ENCODE results near the gene FUOM.

The FUOM gene

GRCh38 chr10:133357285-133358161 lies at the start of gene FUOM:
TSS of gene FUOM (minus strand) at chr10:133358019. CDS start at chr10:133358007, 12 bp downstream.
- peak; percentile 60 for DNase-seq

- no peak for DNase-seq
These were observed 48.2 kb upstream of the FUOM start for GRCh38 chr10:133405844-133406527.

- DNase-seq, result no peak
These were observed 47.5 kb upstream of the FUOM start for GRCh38 chr10:133405272-133405671.

- DNase-seq, result no peak
These were observed 46.0 kb upstream of the FUOM start for GRCh38 chr10:133403784-133404183.

- no peak for DNase-seq
These were observed 45.5 kb upstream of the FUOM start for GRCh38 chr10:133403359-133403758.

- DNase-seq, result no peak
These were observed 44.3 kb upstream of the FUOM start for GRCh38 chr10:133401981-133402725.

GRCh38 chr10:133401500-133401899 lies 43.7 kb upstream of the FUOM start:
- no peak for DNase-seq

- no peak for DNase-seq
These were observed 43.0 kb upstream of the FUOM start for GRCh38 chr10:133400624-133401424.

GRCh38 chr10:133399123-133399601 lies 41.3 kb upstream of the FUOM start:
- no peak for DNase-seq

GRCh38 chr10:133397938-133398337 lies 40.1 kb upstream of the FUOM start:
- no peak for DNase-seq

- DNase-seq, result no peak
These were observed 38.3 kb upstream of the FUOM start for GRCh38 chr10:133396035-133396624.

- no peak for DNase-seq
These were observed 37.0 kb upstream of the FUOM start for GRCh38 chr10:133394801-133395221.

GRCh38 chr10:133394064-133394663 lies 36.3 kb upstream of the FUOM start, which contains the start of gene MTG1:
TSS of gene MTG1 (plus strand) at chr10:133394157. CDS start at chr10:133394221, 64 bp downstream.
- peak; percentile 86 for DNase-seq

GRCh38 chr10:133393401-133394063 lies 35.7 kb upstream of the FUOM start:
- no peak for DNase-seq

- no peak for DNase-seq
These were observed 34.1 kb upstream of the FUOM start for GRCh38 chr10:133391761-133392518.

GRCh38 chr10:133391249-133391635 lies 33.4 kb upstream of the FUOM start:
- no peak for DNase-seq

GRCh38 chr10:133390597-133391248 lies 32.9 kb upstream of the FUOM start:
- no peak for DNase-seq

GRCh38 chr10:133388973-133389818 lies 31.4 kb upstream of the FUOM start:
- DNase-seq, result peak; percentile 66

Data from RPMI8226 (cell line).